Endometrial microvascular endothelial cells (primary cell): ENCODE data around the gene FBXO21. TPM values are rescaled to one million over a fixed set of nuclear protein-coding genes. Genes with fewer than 3 reads are reported as not detected.
"Not testable (repeated sequence)": the region's sequence is repeated elsewhere in the genome, so short reads cannot be mapped to it uniquely, and the experiment has no call there.

Source experiments
- in situ Hi-C: cut with HindIII; loops from 2 replicates; pipeline ENCODE4 v1.10.0; 2017; ENCODE audit warnings: low sequenced_read_pairs, low pct_unique_long_range_greater_than_20kb; ENCODE audit errors: inconsistent ontology term
- total RNA-seq: library from RNA; depleted of rRNA; stranded (reverse); fragments of >200 nt; gene quantifications from one replicate; pipeline ENCODE4 v1.2.3, GENCODE V29; 2015; ENCODE audit errors: inconsistent ontology term

The FBXO21 gene, protein sequence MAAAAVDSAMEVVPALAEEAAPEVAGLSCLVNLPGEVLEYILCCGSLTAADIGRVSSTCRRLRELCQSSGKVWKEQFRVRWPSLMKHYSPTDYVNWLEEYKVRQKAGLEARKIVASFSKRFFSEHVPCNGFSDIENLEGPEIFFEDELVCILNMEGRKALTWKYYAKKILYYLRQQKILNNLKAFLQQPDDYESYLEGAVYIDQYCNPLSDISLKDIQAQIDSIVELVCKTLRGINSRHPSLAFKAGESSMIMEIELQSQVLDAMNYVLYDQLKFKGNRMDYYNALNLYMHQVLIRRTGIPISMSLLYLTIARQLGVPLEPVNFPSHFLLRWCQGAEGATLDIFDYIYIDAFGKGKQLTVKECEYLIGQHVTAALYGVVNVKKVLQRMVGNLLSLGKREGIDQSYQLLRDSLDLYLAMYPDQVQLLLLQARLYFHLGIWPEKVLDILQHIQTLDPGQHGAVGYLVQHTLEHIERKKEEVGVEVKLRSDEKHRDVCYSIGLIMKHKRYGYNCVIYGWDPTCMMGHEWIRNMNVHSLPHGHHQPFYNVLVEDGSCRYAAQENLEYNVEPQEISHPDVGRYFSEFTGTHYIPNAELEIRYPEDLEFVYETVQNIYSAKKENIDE
- 74.2 TPM for total RNA-seq

DNA sequence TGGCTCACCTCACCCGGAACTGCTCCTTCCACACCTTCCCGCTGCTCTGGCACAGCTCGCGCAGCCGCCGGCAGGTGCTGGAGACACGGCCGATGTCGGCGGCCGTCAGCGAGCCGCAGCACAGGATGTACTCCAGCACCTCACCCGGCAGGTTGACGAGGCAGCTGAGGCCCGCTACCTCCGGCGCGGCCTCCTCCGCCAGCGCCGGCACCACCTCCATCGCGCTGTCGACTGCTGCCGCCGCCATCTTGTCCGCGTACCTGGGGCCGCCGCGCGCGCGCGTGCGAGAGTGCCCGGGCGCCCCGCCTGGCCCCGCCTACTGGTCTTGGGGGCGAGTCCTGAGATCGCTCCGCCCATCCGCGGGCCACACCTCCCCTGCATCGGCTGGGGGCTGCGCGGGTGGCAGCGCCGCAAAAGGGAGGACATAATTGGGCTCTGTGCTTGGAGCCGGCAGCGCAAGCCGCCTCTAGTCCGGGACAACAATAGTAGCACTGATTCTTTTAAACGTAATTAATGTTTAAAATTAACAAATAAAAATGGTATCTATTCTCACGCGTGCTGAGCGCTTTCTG, at the start of gene FBXO21:
Gene FBXO21 (minus strand): TSS at position 261 of the 572 bp plus-strand sequence. CDS start 14 bp downstream, at position 247.
- in situ Hi-C loops, result no loop called here

DNA sequence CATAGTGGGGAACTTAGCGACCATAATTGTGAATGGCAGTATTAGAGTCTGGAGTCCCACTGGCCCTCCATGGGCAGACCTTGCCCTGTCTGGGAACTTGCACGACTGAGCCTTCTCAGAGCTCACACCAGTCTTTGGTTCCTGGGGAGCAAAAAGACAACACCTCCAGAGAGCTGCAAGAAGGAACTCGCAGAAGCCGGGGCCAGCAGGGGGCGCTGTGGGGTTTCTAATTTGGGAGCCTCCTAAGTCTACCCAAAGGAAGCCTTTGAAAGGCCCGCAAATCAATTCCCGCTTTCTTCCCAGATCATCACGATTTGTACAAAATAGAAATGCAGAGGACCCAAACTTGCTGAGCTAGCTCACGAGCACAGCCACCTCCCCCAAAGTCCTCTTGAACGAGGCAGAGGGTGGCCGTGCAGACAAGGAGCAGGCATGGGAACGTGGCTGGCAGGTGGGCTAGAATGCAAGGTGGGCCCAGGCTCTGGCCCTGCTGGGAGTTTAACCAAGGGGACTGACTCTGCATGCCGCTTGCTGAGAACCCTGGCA, 46.3 kb upstream of the FBXO21 start:
- in situ Hi-C loops, result no loop called here

DNA sequence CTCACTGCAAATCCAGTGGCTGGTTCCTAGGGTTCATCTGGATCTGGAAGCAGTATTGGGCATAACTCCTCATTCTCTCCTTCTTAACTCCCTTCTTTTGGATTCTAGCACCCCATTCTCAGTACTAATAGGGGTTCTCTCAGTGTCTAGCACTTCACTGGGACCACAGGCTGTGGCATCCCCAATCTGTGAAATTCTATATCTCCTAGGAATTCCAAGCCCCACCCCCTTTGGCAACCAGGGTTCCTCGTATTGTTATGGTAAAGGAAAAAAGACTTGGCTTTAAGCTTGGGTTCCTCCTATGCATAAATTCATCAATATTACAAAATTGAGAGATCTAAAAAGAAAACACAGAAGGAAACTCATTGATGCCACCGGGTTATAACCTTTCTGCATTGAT, 45.0 kb upstream of the FBXO21 start:
- in situ Hi-C loops, result no loop called here

DNA sequence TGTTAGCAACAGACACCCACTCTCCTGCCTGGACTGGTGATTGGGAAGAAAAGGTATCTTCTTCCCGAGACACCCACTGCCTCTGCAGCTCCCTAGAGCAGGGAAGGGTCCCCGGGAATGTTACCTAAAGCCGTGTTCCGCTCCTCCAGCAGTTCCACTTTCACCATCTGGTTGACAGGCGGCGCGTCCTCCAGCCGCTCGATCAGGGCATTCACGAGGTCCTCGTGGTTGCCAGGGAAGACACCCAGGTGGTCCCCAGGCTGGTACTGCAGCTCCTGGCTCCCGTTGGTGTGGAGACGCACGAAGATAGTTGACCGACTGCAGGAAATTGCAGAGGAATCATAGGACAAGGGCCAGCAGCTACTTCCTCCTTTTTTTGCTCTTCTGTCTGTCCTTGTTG, 44.2 kb upstream of the FBXO21 start:
- in situ Hi-C loops, result no loop called here

DNA sequence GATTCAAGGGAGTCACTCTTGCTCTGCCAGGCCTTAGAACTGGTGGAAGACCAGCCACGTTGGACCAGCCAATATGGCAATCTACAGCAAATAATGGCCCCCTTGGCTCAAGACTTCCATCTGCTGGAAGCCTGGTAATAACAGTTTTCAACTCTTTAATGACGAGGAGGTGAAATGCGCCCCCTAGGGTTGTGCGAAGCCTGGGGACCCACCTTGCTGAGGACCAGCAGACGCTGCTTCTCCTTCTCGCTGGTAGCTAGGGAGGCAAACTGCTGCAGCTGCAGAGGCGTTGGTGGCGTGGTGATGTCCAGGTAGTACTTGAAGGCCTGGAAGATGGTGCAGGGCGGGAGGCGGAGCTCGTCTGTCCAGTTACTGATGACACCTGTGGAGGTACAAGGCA, 41.5 kb upstream of the FBXO21 start:
- in situ Hi-C loops, result no loop called here

DNA sequence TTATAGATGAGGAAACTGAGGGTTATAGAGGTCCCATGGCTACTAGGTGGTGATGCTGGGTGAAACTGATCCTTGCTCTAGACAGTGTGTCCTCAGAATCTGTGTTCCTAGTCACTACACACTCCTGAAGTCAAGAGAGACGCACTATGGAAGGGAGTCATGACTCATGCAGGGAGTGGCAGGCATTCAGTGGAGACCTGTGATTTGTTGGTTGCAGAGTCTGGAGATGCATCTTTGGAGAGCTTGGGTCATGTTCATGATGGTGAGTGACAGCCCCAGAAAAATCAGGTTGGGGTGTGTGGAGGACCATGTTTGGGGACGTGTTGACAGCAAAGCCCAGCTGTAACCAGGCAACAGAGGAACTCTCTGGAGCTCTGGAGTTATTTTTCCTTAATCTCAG, 38.0 kb upstream of the FBXO21 start:
- in situ Hi-C loops, result no loop called here

DNA sequence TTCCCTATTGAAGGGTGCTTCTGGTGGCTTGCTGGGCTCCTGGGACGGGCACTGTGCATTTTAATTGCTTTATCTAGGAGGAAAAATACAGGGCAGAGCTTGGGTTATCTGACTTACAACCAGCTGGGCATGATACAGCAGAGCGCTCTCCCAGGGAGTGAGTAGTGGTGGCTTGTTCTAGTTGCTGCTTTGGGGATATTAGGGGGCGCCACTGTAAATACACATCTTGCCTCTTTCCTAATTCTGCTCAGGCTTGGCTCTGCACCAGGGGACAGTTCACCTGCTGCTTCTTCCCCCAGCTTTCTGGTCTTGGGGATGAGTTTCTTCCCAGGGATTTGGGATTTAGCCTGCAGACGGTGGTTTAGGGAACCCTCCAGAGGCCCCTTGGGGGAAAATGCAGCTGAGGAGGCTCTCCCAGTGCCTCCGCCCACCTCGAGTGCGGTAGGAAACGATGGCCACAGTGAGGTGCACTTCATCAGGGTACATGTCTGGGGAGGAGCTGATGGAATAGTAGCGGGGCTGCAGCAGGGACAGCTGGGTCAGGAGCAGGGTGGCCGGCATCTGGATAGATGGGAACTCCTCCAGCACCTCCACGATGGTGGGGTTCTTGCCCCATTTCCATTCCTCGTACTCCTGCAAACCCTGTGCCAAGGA, 36.9 kb upstream of the FBXO21 start:
- in situ Hi-C loops, result no loop called here

DNA sequence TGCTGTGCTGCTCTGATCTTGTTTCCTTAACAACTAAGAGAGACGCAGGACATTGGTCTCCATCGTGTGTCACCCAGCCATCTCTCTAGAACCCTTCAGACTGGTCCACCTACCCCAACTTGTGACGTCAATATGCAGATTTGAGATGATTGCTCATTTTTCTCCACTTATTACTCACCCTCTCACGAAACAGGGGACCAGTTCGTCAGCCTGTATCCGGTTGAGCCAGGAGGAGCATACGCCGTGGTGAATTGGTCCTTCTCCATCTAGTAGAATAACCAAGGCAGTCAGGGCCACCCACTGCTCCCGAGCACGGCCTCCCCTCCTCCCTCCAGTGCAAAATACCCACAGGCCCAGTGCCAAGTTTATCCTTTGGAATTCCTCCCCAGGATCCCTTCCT, 36.2 kb upstream of the FBXO21 start:
- in situ Hi-C loops, result no loop called here

DNA sequence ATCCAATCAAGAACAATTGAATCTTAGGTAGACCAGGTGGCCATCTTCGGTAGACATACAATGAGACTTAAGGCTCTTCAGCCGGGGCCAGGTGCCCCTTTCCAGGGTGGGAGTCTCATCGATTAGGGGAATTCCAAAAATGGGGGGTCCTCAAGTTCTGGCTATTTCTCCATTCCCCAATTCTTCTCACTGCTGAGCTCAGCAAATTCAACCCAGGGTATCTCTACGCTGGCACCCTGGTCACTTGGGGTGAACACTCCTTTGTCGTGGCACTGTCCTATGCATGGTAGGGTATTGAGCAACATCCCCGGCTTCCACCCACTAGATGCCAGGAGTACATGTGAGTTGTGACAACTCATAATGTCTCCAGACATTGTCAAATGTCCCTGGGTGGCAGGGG, 34.9 kb upstream of the FBXO21 start:
- in situ Hi-C loops, result no loop called here

DNA sequence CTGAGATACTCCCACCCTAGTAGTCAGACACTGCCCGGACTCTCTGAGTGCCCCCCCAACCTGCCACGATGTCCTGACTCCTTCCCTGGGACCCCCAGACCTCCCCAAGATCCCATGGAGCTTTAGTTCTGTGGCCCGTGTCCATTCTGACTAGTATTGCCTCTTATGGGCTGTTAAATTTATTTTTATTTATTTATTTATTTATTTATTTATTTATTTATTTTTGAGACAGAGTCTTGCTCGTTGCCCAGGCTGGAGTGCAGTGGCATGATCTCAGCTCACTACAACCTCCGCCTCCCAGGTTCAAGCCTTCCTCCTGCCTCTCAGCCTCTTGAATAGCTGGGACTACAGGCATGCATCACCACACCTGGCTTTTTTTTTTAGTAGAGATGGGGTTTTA, 30.7 kb upstream of the FBXO21 start:
- in situ Hi-C loops, result not testable (repeated sequence)

DNA sequence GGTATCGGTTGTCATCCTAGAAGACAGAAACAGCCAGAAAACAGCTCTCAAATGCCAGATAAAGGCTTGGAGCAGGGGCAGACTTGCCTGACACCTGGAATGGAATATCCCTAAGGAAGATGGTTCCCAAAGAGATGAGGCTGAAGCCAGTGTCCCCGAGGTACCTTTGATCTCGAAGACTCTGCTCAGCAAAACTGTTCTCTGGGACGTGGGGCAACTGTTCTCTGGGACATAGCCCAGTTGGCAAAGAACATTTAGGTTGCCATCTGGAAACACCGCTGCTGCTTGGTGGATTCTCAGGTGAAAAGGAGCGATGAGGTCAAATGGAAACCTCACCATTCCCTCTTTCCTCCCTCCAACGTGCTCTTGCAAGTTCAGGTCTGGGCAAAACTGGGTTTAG, 27.9 kb upstream of the FBXO21 start:
- in situ Hi-C loops, result no loop called here

DNA sequence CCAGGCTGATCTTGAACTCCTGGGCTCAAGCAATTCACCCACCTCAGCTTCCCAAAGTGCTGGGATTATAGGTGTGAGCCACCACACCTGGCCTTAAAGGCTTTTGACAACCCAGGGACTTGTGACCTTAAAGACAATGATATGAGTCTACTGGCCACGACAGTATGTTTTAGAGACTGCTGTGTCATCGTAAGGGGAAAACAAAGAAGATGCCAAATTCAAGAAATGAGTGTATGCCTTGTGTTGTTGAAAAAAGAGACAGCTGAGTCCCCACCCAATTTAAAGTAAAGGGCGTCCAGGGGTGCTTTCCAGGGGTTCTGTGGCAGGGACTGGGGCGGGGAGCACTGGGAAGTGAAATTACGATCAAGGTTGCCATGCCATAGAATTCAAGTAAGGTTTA, 26.4 kb upstream of the FBXO21 start:
- in situ Hi-C loops, result no loop called here

DNA sequence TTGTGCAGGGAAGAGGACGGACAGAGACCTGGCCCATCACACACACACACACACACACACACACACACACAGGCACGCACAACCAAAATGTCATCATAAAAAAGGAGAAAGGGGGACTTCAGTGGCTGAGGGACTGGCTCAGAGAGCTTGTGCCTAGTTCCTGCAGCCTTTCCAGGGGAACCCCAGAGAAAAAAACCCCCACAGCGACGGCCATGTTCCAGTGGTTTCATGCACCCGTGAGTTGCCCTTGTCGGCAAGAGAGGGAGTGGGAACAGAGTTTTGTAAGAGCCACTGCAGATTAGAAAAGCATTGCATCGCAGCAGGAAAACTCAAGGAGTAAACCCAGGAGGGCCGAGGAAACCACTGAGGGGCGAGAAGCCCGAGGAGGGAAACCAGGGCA, 24.5 kb upstream of the FBXO21 start:
- in situ Hi-C loops, result no loop called here

DNA sequence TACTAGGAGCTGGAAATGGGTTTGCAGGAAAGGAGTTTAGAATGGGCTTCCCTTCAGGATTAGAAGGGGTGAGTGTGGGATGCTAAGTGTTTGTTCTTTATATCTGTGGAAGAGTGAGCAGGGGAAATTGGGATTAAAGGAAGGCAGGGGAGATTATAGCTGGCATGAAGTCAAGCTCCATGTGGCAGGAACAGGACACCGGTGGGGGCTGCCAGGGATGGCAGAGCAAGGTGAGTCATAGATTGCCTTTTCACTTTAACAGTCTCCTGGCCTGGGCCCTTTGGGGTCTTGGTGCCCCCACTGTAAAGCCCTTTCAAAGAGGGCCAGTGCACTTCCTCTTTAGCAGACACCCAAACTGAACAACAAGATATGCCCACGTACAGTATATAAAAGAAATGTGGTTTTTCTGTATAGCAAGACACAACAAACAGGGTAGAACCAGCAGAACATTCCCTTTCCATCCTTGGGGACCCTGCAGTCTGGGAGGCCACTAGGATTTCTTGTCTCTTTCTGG, 23.1 kb upstream of the FBXO21 start:
- in situ Hi-C loops, result no loop called here

DNA sequence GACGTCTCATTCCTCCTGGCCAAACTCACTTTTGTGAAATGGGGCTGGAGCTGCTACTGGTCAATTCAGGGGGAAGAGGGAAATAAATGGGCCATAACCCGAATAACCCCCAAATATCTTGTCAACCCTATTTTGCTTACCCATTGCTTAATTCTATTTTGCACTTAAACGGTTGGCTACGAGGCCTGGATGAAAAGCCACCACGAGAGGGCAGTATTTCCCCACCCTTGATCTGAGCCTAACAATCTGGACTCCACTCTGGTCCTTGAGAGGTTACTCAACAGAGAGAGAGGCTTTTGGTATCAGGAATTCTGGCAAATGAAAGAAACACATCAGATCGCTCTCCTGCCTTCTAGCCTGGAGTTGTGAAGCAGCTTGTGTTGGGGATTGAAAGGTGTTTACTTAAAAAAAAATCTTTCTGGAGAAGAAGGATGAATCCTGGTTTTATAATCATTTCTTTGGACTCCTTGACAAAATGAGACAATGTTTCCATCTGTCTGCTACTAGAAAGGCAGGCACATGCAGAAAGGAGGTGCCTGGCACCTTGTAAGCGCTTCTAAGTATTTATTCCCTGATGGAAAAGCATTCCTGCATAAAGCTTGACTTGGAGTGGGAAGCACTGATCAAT, 22.4 kb upstream of the FBXO21 start:
- in situ Hi-C loops, result no loop called here

DNA sequence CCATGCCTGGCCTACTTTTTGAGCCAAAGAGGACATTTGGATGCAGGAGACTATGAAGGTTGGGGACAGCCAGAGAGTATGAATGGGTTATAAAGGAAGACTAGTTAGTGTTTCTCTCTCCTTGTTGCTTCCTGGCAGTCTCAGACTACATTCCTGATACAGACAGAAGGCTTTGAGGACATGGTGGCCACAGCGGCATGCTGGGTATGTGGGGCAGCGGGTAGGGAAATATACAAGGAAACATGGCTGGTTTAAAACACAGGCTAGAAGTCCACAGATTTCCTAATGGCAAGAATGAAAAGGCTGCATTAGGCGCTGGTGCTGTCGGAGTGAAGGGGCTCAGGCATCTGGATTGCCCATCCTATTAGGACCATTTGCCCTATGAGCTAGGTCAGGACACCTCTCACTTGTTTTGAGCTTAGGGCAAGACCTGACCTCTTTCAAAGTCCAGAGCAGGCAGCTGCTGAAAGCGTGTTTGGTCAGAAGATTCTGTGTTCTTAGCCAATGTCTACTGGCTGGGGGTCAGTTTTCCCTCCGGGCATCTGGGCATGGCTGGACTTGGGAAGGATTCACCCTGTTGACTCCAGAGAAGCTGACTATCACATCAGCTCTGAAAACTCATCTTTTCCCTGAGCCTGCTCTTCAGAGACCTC, 20.1 kb upstream of the FBXO21 start:
- in situ Hi-C loops, result no loop called here

DNA sequence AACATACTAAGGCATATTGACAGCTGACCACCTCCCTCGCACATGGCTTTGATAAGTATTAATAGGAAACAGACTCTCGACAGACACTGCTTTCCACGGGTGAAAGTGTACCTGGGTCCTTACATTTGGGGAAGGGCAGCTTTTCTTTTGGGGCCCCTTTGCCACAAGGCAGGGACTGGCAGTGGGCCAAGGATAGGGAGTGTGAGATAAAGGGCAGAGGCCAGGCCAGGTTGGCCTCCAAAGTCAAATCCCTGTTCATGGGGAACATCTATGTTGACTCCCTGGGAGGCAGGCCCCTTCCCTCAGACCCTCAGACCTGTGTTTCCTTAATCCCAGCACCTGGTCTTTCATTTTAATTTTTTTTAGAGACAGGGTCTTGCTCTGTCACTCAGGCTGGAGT, 19.4 kb upstream of the FBXO21 start:
- in situ Hi-C loops, result no loop called here

DNA sequence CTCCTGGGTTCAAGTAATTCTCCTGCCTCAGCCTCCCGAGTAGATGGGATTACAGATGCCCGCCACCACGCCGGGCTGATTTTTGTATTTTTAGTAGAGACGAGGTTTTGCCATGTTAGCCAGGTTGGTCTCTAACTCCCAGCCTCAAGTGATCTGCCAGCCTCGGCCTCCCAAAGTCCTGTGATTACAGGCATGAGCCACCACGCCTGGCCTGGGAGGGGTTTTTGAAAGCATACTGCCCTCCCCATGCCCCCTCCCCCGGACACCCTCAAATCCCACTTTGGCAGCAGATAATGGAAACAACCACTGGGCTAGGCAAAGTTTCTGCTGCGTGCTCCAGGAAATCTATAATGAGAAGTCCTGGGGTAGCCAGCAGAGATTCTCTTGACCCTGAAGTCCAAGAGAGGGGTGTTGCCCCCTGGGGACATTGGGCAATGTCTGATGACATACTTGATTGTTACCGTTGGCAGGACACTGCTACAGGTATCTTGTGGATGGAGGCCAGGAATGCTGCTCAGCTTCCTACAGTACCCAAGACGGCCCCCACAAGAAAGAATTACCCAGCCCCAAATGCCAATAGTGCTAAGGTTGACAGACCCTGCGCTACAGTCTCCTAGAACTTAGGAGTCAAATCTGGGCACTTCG, 18.7 kb upstream of the FBXO21 start:
- in situ Hi-C loops, result no loop called here
